Astrocyte (in vitro differentiated cells and primary cell): ENCODE data around the gene KRTAP2-1. TPM values are rescaled to one million over a fixed set of nuclear protein-coding genes. Genes with fewer than 3 reads are reported as not detected.
"Not testable (repeated sequence)": the region's sequence is repeated elsewhere in the genome, so short reads cannot be mapped to it uniquely, and the experiment has no call there.

Experiments
- DNase-seq: peaks from one replicate; pipeline ENCODE4 v3.0.0-alpha.2; 2010; ENCODE audit warnings: low read depth
- FAIRE-seq: peaks from 2 replicates; lab custom pipeline; 2011; peaks lifted over from hg19 to GRCh38; lab: Jason Lieb, UNC
- H2AFZ ChIP-seq: 2 replicates; pipeline ENCODE4 v1.6.0; 2012; ENCODE audit warnings: low read depth, low read length, inconsistent platforms
- H3K27ac ChIP-seq: 2 replicates; pipeline ENCODE4 v1.5.1; 2011; ENCODE audit warnings: low read depth, low read length, inconsistent platforms
- H3K27me3 ChIP-seq: 2 replicates; pipeline ENCODE4 v1.6.0; 2011; ENCODE audit warnings: low read length, inconsistent platforms; ENCODE audit not compliant: insufficient read depth
- H3K36me3 ChIP-seq: 2 replicates; pipeline ENCODE4 v1.5.1; 2011; ENCODE audit warnings: low read length, inconsistent platforms; ENCODE audit not compliant: insufficient read depth
- H3K4me1 ChIP-seq: 2 replicates; pipeline ENCODE4 v1.5.1; 2011; ENCODE audit warnings: low read length, inconsistent platforms; ENCODE audit not compliant: insufficient read depth
- H3K4me2 ChIP-seq: 2 replicates; pipeline ENCODE4 v1.6.0; 2012; ENCODE audit warnings: low read length, inconsistent platforms
- H3K4me3 ChIP-seq: 2 replicates; pipeline ENCODE4 v1.5.1; 2011; ENCODE audit warnings: low read depth, mild to moderate bottlenecking, low read length, inconsistent platforms; ENCODE audit not compliant: insufficient read depth
- H3K79me2 ChIP-seq: 2 replicates; pipeline ENCODE4 v1.6.0; 2012; ENCODE audit warnings: mild to moderate bottlenecking, low read length, inconsistent platforms; ENCODE audit not compliant: insufficient read depth
- H3K9ac ChIP-seq: 2 replicates; pipeline ENCODE4 v1.6.0; 2012; ENCODE audit warnings: mild to moderate bottlenecking, low read length, inconsistent platforms
- H3K9me3 ChIP-seq: 2 replicates; pipeline ENCODE4 v1.5.1; 2012; ENCODE audit warnings: low read depth, mild to moderate bottlenecking, low read length, inconsistent platforms; ENCODE audit not compliant: insufficient read depth
- H4K20me1 ChIP-seq: 2 replicates; pipeline ENCODE4 v1.6.0; 2012; ENCODE audit warnings: low read length, inconsistent platforms; ENCODE audit not compliant: insufficient read depth
- H3K27ac Mint-ChIP-seq: one replicate; pipeline ENCODE4 v1.8.0; 2021; ENCODE audit warnings: mild to moderate bottlenecking, mixed read lengths; ENCODE audit not compliant: unreplicated experiment
- H3K27me3 Mint-ChIP-seq: one replicate; pipeline ENCODE4 v1.8.0; 2021; ENCODE audit warnings: low read depth, mixed read lengths; ENCODE audit not compliant: unreplicated experiment
- H3K36me3 Mint-ChIP-seq: one replicate; pipeline ENCODE4 v1.8.0; 2021; ENCODE audit warnings: low read depth, mixed read lengths; ENCODE audit not compliant: unreplicated experiment
- H3K4me1 Mint-ChIP-seq: one replicate; pipeline ENCODE4 v1.8.0; 2021; ENCODE audit warnings: low read depth, mixed read lengths; ENCODE audit not compliant: unreplicated experiment
- H3K4me3 Mint-ChIP-seq: one replicate; pipeline ENCODE4 v1.8.0; 2021; ENCODE audit warnings: mild to moderate bottlenecking, moderate library complexity, mixed read lengths; ENCODE audit not compliant: unreplicated experiment
- H3K9me3 Mint-ChIP-seq: one replicate; pipeline ENCODE4 v1.8.0; 2021; ENCODE audit warnings: mild to moderate bottlenecking, mixed read lengths; ENCODE audit not compliant: unreplicated experiment
- EZH2 ChIP-seq: IDR thresholded peaks from 2 replicates; pipeline ENCODE4 v1.6.1; 2012; ENCODE audit warnings: mild to moderate bottlenecking, low read length, inconsistent platforms; ENCODE audit not compliant: insufficient read depth
- total RNA-seq: library from RNA; stranded (reverse); gene quantifications from 2 replicates; pipeline ENCODE4 v1.2.1, GENCODE V29; 2021
- TF ChIP-seq, protein P1 (sequence below): IDR thresholded peaks from 2 replicates; pipeline ENCODE4 v1.5.1; 2011; ENCODE audit warnings: low read depth, mild to moderate bottlenecking, inconsistent platforms, low read length, moderate library complexity; ENCODE audit not compliant: insufficient read depth

The KRTAP2-1 gene
- total RNA-seq, 1 donor from 2014 or later: not detected

DNA sequence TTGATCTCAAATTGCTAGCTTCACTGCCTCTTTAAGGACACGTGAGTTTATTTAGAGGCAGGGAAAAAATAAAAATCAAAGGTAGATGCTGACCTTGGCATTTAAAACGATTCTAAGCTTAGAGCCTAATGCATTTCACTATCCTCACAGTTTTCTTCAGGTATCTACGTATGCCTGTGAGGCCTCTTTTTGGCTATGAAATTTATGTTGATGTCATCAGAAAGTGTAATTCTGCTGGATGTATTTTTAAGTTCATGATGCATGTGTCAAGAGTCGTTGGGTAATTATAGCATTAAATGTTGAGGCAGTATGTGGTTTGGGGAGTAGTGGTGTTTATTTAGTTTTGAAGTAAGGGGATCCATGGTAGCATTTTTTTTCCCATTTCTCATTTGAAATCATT is 43.2 kb downstream of the KRTAP2-1 start:
- Histone ChIP-seq H3K27ac (no peak overlapping the region), H3K36me3 (no peaks in the 10 kb centered on the region), H3K4me3 (no peak overlapping the region), H3K9ac (no peak overlapping the region), H3K4me2 (no peak overlapping the region), H4K20me1 (no peaks in the 10 kb centered on the region), H3K4me1 (no peaks in the 10 kb centered on the region), H3K9me3 (no peaks in the 10 kb centered on the region), H3K27me3 (no peaks in the 10 kb centered on the region), H3K79me2 (no peaks in the 10 kb centered on the region), H2AFZ (no peak overlapping the region)
- Mint-ChIP-seq H3K27ac (no peak overlapping the region), H3K9me3 (no peaks in the 10 kb centered on the region), H3K27me3 (peaks cover 2% of the 10 kb centered on the region), H3K4me1 (no peaks in the 10 kb centered on the region), H3K36me3 (no peaks in the 10 kb centered on the region), H3K4me3 (no peak overlapping the region)
- TF ChIP-seq, protein P1, sequence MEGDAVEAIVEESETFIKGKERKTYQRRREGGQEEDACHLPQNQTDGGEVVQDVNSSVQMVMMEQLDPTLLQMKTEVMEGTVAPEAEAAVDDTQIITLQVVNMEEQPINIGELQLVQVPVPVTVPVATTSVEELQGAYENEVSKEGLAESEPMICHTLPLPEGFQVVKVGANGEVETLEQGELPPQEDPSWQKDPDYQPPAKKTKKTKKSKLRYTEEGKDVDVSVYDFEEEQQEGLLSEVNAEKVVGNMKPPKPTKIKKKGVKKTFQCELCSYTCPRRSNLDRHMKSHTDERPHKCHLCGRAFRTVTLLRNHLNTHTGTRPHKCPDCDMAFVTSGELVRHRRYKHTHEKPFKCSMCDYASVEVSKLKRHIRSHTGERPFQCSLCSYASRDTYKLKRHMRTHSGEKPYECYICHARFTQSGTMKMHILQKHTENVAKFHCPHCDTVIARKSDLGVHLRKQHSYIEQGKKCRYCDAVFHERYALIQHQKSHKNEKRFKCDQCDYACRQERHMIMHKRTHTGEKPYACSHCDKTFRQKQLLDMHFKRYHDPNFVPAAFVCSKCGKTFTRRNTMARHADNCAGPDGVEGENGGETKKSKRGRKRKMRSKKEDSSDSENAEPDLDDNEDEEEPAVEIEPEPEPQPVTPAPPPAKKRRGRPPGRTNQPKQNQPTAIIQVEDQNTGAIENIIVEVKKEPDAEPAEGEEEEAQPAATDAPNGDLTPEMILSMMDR: no peak
- TF ChIP-seq EZH2: no peak
- no peak for FAIRE-seq
- DNase-seq: no peak

DNA sequence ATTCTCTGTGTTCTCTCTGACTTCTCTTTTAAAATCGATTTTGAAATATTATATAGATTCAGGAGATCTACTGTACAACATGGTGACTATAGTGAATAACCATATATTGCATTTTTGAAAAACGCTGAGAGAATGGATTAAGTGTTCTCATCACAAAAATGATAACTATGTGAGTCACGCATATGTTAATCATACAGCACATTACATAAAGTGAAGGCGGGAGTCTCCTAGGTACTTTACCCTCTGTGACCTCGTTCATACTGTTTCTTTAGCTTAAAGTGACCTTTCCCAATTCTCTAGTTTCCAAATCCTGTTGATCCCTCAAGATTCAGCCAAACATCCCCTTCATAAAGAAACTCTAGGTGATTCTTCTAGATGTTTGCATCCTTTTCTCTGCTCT is 44.3 kb downstream of the KRTAP2-1 start:
- Histone ChIP-seq H3K4me1 (no peaks in the 10 kb centered on the region), H3K9me3 (no peaks in the 10 kb centered on the region), H2AFZ (no peak overlapping the region), H3K79me2 (no peaks in the 10 kb centered on the region), H3K36me3 (no peaks in the 10 kb centered on the region), H3K4me2 (no peak overlapping the region), H3K4me3 (no peak overlapping the region), H3K27ac (no peak overlapping the region), H4K20me1 (no peaks in the 10 kb centered on the region), H3K27me3 (no peaks in the 10 kb centered on the region), H3K9ac (no peak overlapping the region)
- Mint-ChIP-seq H3K9me3 (no peaks in the 10 kb centered on the region), H3K4me3 (no peak overlapping the region), H3K4me1 (no peaks in the 10 kb centered on the region), H3K27ac (no peak overlapping the region), H3K36me3 (no peaks in the 10 kb centered on the region), H3K27me3 (peaks cover 2% of the 10 kb centered on the region)
- no peak for DNase-seq
- TF ChIP-seq, protein P1: no peak
- no peak for TF ChIP-seq EZH2
- FAIRE-seq: peak; percentile 59

DNA sequence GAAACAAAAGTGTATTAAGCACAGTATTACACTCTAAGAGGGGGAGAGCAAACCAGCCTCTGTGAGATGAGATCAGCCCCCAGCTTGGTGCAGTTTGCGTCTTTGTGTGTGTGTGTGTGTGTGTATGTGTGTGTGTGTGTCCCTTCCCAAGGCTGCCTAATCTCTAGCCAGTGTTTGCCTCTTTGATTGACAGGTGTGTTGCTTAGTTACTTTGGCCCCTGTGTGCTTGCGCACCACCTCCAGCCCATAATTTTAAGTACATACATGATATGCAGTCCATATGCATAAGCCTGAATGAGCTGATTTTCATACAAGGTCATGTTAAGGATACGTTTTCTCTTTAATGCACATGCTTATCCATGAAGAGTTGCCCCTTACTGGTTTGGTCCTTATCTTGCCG is 45.3 kb downstream of the KRTAP2-1 start:
- peaks cover 2% of the 10 kb centered on the region for H3K27me3 Mint-ChIP-seq
- Histone ChIP-seq H3K4me3 (no peak overlapping the region), H4K20me1 (no peaks in the 10 kb centered on the region), H3K9ac (no peak overlapping the region), H3K9me3 (no peaks in the 10 kb centered on the region), H3K27me3 (no peaks in the 10 kb centered on the region), H3K36me3 (no peaks in the 10 kb centered on the region), H3K4me2 (no peak overlapping the region), H3K4me1 (no peaks in the 10 kb centered on the region), H2AFZ (no peak overlapping the region), H3K79me2 (no peaks in the 10 kb centered on the region), H3K27ac (no peak overlapping the region)
- no peaks in the 10 kb centered on the region for H3K36me3 Mint-ChIP-seq
- no peaks in the 10 kb centered on the region for H3K9me3 Mint-ChIP-seq
- DNase-seq: no peak
- H3K4me1 Mint-ChIP-seq: peaks cover 6% of the 10 kb centered on the region
- FAIRE-seq: no peak
- no peak overlapping the region for H3K4me3 Mint-ChIP-seq
- H3K27ac Mint-ChIP-seq: no peak overlapping the region
- TF ChIP-seq EZH2: no peak
- TF ChIP-seq, protein P1: no peak

DNA sequence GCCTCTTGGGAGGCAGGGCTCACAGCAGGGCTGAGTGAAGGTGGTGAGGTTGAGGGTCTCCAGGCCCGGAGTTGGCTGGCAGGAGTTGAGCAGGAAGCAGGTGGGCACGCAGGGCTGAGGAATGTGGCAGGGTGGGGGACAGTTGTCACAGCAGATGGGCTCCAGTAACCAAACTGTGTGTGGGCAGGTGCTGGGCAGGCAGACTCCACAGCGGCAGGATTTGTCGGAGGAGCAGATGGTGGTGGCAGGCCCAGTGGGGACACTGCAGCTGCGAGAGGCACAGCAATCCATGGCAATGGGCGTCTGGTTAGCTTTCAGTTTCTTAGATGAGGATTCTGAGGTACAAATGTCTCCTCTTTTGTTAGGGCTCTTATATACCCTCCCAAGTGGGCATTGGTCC is 47.6 kb downstream of the KRTAP2-1 start, which contains the start of gene KRTAP3-2:
KRTAP3-2 (minus strand) TSS at position 344 of the 400 bp plus-strand sequence; CDS start at position 291, 53 bp downstream.
- H3K27ac Mint-ChIP-seq, H3K9me3 ChIP-seq, H3K36me3 Mint-ChIP-seq, FAIRE-seq, H3K9ac ChIP-seq, H3K4me2 ChIP-seq, H3K79me2 ChIP-seq, H3K27me3 Mint-ChIP-seq, H3K27me3 ChIP-seq, H3K4me1 ChIP-seq, H3K9me3 Mint-ChIP-seq, H3K4me1 Mint-ChIP-seq, DNase-seq, H3K27ac ChIP-seq, H3K4me3 Mint-ChIP-seq, H3K36me3 ChIP-seq, H3K4me3 ChIP-seq, H4K20me1 ChIP-seq, H2AFZ ChIP-seq: not testable (repeated sequence)
